ENCODE results near the gene NF2.

DNA sequence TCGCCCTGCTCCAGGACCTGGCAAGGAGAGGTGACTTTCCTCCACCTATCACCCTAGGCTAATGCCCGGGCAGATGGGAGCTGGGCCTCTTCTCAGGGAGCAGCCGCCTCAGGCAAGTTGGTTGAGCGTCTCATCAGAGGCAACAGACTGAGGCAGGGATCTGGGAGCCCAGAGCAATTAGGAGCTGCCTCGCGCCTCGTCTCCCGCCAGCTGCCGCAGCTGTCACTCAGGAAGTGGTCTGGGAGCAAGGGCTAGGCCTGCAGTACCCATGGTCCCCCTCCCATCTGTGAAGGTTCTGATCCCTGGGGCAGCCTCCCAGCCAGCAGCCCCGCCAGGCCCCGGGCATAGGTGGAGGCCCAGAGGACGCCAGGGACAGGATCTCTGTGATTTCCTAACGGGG is 111.8 kb downstream of the NF2 start:
- no peak for TF ChIP-seq FOXA1 (IDR thresholded peaks at IDR 0.05)
- no peak for TF ChIP-seq ELF4 (IDR thresholded peaks at IDR 0.05)
- TF ChIP-seq SUZ12 (IDR thresholded peaks at IDR 0.05) = no peak
- no peak for TF ChIP-seq HDGF (IDR thresholded peaks at IDR 0.05; ENCODE audit: borderline replicate concordance)
- no peak for TF ChIP-seq CTBP1 (IDR thresholded peaks at IDR 0.05; ENCODE audit: borderline replicate concordance)
- no peak for TF ChIP-seq TARDBP (IDR thresholded peaks at IDR 0.05)

Data from HEK293T (cell line).